Measurements from ENCODE around the gene S100A14.

DNA sequence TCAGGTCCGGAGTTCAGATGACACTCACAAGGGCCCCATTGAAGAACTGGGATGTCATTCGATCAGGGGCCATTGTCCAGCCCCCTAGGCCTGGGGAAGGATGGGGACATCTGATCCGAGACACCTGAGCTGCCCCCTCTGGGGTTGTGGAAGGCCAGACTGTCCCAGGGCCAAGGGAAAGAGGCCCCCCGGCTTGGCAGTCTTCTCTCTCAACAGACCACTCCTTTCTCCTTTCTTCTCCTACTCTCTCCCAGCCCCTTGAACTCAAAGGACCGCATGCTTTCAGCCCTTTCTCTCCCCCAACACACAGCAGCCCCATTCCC is 13.2 kb upstream of the S100A14 start:
- TF ChIP-seq POLR2AphosphoS5 (IDR thresholded peaks at IDR 0.05; ENCODE audit: low read depth, low read length), result no peak
- no peak for TF ChIP-seq YY1 (IDR thresholded peaks at IDR 0.05; ENCODE audit: low read depth)
- TF ChIP-seq, protein P1, sequence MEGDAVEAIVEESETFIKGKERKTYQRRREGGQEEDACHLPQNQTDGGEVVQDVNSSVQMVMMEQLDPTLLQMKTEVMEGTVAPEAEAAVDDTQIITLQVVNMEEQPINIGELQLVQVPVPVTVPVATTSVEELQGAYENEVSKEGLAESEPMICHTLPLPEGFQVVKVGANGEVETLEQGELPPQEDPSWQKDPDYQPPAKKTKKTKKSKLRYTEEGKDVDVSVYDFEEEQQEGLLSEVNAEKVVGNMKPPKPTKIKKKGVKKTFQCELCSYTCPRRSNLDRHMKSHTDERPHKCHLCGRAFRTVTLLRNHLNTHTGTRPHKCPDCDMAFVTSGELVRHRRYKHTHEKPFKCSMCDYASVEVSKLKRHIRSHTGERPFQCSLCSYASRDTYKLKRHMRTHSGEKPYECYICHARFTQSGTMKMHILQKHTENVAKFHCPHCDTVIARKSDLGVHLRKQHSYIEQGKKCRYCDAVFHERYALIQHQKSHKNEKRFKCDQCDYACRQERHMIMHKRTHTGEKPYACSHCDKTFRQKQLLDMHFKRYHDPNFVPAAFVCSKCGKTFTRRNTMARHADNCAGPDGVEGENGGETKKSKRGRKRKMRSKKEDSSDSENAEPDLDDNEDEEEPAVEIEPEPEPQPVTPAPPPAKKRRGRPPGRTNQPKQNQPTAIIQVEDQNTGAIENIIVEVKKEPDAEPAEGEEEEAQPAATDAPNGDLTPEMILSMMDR (IDR thresholded peaks at IDR 0.05), result no peak
- TF ChIP-seq EP300 (IDR thresholded peaks at IDR 0.05; ENCODE audit: borderline replicate concordance in 1 of 2, low read depth in 1 of 2, low read length in 1 of 2), result no peak
- no peak for TF ChIP-seq SIN3A (IDR thresholded peaks at IDR 0.05; ENCODE audit: borderline replicate concordance, low read depth, low read length)
- TF ChIP-seq JUND (IDR thresholded peaks at IDR 0.05), result no peak
- TF ChIP-seq, protein P2, sequence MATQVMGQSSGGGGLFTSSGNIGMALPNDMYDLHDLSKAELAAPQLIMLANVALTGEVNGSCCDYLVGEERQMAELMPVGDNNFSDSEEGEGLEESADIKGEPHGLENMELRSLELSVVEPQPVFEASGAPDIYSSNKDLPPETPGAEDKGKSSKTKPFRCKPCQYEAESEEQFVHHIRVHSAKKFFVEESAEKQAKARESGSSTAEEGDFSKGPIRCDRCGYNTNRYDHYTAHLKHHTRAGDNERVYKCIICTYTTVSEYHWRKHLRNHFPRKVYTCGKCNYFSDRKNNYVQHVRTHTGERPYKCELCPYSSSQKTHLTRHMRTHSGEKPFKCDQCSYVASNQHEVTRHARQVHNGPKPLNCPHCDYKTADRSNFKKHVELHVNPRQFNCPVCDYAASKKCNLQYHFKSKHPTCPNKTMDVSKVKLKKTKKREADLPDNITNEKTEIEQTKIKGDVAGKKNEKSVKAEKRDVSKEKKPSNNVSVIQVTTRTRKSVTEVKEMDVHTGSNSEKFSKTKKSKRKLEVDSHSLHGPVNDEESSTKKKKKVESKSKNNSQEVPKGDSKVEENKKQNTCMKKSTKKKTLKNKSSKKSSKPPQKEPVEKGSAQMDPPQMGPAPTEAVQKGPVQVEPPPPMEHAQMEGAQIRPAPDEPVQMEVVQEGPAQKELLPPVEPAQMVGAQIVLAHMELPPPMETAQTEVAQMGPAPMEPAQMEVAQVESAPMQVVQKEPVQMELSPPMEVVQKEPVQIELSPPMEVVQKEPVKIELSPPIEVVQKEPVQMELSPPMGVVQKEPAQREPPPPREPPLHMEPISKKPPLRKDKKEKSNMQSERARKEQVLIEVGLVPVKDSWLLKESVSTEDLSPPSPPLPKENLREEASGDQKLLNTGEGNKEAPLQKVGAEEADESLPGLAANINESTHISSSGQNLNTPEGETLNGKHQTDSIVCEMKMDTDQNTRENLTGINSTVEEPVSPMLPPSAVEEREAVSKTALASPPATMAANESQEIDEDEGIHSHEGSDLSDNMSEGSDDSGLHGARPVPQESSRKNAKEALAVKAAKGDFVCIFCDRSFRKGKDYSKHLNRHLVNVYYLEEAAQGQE (IDR thresholded peaks at IDR 0.05; ENCODE audit: low read depth, low read length), result no peak
- TF ChIP-seq, protein P3, sequence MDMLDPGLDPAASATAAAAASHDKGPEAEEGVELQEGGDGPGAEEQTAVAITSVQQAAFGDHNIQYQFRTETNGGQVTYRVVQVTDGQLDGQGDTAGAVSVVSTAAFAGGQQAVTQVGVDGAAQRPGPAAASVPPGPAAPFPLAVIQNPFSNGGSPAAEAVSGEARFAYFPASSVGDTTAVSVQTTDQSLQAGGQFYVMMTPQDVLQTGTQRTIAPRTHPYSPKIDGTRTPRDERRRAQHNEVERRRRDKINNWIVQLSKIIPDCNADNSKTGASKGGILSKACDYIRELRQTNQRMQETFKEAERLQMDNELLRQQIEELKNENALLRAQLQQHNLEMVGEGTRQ (IDR thresholded peaks at IDR 0.05; ENCODE audit: borderline replicate concordance, low read depth, low read length), result no peak

Data from SK-N-SH (cell line).